Measurements from ENCODE around the gene RASEF.

Gene RASEF

DNA sequence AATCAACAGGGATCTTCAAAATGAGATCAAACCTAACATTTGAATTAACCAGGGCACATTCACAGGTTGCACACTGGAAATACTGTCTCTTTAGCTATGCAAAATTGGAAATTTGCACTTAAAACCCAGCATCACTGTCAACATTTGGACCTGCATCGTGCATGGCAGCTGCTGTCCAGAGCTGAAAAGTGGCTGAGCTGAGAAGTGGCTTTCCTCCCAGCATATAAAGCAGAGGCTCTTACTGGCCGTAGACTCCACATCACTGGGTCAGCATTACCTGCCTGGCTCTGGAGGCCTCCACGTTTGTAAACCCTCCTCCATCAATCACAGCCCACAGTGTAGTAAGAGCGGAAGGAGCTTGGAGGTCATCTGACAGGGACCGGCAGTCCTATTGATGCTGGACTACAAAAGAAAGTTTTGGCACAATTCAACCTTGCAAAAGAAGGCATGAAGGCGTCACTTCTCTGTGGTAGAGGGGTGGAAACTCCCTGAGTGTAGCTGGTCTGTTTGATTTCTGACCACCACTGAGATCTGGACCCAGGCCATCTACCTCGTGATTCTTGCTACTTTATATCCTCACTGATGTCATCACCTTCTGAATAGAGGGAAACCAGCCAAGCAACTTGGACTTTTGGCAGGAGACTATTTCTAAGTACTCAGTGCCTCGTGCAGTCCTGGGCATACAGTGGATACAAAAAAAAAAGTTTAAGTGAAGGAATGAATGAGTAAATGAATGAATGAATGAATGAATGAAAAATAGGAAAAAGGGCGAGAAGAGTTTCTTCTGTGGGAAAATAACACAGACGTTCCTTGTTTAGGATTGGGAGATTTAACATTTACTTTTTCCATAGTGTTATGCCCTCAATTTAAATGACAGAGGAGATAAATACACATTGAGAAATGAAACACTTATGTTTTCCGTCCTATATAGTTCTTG, 14.8 kb downstream of the RASEF start:
- DNase-seq: no peak

DNA sequence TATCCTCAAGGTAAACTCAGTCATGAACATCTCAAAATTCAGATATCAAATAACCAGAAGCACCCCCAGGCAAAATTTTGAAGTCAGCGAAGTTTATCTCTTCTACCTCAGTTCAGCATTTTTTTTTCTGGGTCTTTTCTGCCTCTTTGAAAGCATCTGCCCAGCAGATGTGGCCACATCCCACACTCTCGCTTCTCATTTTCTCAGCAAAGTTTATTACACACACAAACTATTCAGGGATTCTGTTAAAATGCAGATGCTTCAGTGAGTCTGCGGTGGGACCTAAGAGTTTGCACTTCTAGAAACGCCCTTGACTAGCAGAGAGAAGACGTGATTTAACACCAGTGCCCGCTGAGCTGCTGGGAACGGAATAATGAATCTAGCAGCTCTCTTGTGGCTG, 19.3 kb downstream of the RASEF start:
- no peak for DNase-seq

DNA sequence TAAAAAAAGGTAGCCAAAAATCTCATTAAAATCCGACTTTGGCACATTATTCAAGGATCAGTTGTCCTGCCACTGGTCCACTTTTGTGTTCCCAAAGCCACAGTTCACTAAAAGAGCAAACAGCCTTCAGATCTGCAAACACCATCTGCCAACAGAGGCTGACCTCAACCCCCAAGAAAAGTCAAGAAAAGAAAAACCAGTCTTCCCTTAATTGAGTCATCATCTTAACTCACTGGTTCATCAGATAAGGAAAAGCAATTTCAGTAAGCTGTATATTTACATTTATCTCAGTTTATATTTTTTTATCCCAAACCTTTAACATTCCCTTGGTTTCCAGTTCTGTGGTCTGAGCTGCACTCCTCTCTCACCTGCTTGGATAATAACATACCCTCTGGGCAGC, 21.2 kb downstream of the RASEF start:
- DNase-seq: no peak

DNA sequence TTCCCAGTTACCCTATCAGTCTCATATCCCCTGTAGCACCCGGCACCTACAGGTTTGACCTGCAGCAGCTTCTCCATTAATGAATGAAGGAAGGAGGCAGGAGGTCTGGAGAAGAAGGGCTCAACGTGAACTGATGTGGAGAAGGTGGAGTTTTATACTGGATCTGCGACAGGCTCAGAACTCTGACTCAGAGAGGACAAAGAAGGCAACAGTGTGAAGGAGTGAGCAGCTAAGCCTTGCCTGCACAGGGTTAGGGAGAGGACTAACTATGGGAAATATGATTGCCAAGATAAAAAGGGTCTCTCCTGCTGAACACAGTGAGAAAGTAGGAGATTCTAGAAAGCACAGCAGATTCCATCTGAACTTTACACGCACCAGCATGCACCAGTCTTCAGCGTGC, 23.6 kb downstream of the RASEF start:
- no peak for DNase-seq

DNA sequence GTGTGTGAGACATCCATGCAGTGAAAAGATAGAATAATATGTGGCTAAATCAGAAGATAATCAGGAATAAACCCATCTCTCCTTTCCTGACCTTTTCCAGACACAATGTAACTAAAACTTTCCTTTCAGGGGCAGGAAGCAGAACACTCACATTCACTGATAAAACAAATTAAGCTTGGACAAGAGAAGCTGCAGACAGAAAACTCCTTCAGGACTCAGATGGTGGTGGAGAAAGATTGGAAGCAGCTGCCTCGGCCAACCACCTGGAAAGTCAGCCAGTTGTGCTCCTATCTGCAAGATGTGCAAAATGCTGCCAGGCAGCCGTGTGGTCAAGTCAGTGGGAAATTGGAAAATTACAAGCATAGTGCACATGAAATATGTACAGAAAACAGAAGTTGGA, 26.9 kb downstream of the RASEF start:
- DNase-seq: no peak

DNA sequence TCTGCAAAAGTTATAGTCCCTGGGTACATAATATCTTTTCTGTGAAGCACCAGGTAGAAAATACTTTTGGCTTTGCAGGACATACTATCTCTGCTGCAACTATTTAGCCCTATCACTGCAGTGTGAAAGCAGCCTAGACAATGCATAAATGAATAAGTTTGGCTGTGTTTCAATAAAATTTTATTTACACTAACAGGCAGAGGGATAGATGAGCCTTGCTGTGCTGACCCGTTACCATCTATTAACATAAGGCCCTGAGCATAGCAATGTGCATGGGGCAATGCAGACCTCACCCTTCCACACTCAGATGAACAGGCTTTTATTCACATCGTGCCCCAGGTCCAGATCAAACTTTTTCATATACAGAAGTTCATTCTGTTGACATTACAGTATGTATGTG, 27.8 kb downstream of the RASEF start:
- no peak for DNase-seq

DNA sequence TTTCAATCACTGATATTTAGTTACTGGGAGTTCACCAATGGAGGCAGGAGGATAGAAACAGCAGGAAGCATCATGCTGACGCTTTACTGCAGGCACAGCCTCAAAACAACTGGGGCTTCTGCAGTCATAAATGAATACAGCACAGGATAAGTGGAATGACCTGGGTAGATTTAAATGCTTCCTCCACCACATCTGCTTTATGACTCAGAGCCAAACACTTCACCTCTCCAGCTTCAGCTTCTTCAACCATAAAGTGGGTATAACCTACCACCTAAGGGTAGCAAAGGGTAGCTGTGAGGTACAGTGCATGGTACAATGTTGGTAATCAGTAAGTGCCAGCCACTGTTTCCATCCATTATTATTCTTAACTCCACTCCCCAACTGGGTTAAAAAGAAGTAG, 28.4 kb downstream of the RASEF start:
- DNase-seq: no peak

DNA sequence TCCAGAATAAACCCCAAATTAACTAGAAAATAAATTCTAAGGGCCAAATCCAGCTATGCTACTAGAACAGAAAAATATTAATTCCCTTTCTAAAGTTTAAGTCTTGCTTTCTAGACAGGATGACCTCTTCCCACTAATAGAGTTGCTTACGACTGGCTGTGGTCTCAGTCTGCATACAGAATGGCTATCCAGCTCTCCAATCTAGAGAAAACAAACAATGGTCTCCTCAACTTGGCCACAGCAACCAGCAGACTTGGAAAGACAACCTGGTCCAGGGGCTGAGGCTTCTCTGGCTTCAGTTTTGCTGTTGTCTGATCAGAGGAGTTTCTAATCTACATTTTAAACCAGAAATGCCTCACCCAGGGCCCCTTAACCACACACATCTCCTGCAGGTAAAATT, 28.9 kb downstream of the RASEF start:
- no peak for DNase-seq

DNA sequence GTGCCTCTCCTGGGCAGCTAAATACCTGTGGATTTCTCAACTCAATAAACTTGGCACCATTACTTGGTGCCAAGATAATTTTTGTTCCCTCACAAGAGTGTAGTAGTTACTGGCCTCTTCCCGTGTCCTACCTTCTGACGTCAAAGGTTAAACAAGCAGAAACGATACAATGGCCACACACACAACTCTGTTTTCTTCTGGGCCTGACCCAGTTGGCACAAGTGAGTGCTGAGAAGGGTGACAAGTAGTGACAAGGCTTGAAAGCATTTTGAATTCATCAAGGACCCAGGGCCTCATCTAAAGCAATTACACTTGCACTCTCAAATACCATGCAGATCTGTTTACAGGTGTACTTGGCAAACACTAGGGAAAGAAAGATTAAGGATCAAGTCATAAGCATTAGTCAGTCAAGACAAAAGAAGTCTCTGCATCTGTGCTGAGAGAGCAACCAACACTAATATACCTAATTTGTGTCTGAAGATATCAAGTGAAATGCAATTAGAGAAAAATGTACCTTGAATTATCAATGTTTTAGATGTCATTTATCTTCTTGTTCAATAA, 30.8 kb downstream of the RASEF start:
- no peak for DNase-seq

DNA sequence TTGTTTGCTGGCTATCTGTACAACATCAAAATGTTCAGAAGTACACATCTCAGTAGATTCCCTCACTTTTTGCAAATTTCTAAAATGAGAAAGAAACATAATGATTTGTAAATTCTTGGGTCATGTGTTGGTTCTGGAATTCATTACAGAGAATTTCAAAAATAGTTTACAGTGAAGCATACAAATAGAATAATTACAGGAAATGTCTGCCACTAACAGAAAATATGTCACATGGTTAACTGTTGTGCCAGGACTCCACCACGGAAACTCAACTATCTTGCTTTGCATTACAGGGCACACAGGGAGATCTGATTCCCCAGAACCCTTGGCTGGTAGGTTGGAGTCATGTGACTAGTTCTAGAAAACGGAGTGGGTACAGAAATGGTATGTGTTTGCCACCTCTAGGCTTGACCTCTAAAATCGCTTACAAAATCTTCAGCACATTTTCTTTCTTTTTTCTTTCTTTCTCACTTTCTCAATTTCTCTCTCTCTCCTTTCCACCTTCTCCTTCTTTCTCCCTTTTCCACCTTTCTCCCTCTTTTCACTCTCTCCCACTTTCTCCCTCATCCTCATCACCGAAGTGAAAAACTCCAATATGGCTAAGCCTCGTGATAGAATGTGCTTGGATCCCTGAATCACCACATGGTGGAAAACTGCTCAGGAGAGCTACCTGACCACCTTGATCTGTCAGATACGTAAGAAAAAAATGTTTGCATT, 32.4 kb downstream of the RASEF start:
- DNase-seq: no peak

DNA sequence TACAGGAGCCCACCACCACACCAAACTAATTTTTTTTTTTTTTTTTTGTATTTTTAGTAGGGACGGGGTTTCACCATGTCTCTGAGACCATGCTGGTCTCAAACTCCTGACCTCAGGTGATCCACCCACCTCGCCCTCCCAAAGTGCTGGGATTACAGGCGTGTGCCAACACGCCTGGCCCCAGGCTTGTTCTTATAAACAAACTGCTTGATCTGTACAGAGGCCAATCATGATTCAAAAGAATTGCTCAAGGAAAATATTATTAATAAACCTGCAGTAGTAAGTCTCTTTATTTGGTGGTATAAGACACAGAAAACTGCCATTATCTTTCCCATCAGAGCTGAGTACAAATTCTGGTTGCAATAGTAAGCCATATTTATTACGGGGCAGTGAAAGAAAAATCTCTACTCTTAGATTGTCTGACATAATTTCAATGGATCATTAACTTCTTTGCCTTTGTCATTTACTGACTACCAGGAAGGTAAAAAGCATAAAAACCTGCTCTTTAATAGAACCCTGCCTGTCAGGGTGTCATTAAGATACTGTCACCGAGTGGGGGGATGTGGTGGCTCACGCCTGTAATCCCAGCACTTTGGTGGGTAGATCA, 33.3 kb downstream of the RASEF start:
- DNase-seq: no peak

DNA sequence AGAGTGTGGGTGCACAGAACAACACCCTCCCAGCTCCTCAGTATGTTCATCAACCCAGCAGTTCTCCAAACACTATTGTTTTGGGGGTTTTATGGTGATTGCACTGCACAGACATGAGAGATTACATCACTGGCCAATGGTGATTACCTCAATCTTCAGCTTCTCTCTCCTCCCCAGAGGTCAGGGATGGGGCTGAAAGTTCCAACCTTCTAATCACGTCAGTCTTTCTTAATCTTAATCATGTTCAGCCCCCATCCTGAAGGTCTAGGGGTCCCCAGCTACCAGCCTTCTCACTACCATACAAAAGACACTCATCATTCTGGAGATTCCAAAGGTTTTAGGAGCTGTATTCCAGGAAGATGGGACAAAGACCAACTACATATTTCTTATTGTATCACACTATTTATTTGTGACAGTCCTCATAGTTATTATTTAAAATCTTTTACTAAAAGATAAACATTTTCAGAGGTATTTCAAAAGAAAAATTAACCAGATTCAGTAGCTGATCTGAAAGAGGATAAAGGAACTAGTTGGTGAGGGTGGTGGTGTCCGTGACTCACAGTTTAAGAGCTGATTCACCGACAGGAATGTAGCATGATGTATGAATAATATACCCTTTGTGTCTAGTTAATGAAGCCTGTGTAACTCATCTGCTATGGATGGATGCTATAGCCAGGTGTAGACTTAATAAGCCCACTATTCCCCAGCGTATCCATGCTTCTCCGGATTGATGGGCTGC, 35.6 kb downstream of the RASEF start:
- no peak for DNase-seq

DNA sequence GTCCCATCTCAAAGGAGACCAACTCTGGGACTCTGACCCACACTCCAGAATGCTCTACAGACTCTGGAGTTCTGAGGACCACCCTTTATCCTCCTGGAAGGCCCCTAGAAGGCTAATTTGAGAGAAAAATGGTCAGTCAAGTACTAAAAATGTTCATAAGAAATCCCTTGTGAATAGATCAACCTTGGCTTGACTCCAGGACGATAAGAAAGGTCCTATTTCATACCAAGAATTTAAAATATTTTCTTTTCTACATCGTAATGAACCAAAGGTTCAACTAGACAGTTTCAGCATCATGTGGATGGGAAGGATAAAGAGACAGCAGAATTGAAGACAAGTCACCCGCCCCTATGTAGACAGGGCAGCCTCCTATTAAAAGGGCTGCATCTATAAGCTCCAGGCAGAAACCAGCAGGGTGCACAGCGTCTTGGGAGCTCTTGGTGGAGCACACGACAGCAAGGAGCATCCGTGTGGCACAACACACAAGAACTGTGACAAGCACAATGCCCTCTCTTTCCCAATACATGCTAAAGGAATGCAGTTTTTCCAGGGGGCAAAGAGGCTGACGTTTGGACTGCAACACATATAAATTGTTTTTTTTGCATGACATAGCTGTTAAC, 38.3 kb downstream of the RASEF start:
- DNase-seq: no peak

DNA sequence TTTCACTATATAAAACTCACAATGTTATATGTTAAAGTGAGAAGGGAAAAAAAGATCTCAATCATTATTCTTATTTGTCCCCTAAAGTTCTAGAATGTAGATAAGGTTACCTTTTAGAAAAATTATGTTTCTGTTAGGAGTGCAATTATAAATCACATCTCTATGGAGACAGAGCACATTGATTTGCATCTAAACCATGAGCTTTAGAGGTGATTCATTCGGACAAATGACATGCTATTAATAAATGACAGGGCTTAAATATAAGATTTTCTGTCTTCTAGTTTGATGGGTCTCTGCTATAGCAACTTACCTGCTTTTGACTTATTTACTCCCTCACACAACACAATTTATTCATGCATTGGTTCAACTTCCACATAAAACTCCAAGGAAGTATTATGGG, 39.8 kb downstream of the RASEF start:
- no peak for DNase-seq

DNA sequence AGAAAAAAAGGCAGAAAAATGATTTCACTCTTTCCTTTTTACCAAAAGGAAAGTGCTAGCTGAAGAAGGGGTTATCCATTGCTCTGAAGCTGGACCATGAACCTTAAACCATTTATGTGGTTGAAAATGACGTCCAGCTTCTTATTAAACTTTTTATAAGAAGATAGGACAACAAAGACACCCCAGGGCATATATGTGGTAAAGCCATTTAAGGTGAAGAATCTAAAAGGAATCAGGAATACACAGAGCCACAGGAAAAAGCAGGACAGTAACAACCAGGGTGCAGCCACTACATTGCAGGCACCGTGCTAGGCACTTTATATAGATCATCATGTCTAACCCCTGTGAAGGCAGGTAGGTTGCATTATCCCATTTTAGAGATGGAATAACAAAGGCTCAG, 42.1 kb downstream of the RASEF start:
- no peak for DNase-seq

DNA sequence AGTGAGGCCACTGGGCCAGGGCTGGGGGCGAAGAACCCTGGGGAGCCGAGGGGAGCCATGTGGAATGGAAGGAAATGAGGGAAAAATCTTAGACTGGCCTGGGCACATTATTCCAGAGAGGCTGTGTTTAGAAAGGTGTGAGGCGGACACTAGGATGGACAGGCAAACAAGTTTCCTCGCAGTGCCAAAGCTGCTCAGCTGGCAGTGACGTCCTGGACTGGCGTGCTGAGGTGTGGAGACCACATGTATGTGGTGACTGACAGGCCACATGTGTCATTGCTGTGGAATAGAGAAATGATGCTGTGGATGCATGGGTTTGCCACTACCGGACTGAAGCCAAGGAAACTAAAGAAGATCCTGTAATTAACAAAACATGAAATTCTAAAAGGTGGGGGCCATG, 42.6 kb downstream of the RASEF start:
- DNase-seq: no peak

DNA sequence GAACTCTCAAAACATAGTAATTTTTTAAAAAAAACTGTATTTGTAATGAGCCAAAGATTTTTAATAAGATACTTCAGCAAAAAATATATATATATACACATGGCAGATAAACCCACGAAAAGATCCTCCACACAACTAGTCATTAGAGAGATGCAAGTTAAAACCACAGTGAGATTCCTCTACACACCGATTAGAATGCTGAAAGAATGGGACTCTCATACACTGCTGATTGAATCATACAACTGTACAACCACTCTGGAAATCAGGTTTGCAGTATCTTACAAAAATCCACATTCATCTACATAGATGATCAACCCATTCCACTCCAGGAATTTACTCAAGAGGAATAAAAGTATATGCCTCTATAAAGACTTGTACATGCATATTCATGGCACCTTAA, 43.7 kb downstream of the RASEF start:
- no peak for DNase-seq

DNA sequence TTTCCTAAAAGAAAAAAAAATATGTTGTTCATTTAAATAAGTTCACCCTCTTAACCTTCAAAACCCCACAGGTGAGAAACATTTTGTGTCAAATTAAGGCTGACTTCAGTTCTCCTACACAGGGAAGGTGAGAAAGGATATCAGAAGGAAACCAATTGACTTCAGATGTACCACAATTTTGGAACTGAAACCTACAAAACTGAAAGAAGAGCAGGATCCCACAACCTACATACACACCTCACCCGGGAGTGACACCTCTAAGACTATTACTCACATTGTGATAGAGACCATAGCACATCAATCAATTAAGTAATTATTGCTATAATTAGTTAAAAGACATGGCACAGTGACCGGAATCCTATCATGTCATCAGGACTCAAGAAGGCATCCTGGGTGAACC, 47.0 kb downstream of the RASEF start:
- DNase-seq: no peak

DNA sequence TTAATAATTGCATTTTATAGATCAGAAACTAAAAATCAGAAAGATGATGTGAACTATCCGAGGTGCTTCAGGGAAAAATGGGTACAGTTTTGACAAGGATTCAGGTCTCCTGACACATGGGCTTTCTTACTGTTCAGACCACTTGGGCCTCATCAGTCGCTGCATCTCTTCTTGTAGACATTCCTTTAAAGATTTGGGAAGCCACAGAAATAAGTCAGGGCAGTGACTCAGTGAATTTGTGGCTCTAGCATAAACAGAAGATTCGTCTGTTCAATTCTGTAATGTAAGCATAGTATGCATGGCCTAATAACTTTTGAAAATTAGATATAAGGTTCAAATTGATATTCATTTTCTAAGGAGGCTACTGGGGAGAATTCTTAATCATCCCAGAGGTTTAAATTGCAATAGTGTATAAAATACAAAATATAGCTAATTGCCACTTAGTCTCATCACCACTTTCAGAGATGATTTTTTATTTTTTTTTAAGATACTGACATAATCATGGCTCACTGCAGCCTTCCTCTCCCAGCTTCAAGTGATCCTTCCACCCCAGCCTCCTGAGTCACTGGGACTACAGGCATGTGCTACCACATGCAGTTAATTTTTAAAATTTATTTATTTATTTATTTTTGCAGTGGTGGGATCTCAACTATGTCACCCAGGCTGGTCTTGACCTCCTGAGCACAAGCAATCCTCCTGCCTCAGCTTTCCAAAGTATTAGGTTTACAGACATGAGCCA, 48.9 kb downstream of the RASEF start:
- DNase-seq: no peak

DNA sequence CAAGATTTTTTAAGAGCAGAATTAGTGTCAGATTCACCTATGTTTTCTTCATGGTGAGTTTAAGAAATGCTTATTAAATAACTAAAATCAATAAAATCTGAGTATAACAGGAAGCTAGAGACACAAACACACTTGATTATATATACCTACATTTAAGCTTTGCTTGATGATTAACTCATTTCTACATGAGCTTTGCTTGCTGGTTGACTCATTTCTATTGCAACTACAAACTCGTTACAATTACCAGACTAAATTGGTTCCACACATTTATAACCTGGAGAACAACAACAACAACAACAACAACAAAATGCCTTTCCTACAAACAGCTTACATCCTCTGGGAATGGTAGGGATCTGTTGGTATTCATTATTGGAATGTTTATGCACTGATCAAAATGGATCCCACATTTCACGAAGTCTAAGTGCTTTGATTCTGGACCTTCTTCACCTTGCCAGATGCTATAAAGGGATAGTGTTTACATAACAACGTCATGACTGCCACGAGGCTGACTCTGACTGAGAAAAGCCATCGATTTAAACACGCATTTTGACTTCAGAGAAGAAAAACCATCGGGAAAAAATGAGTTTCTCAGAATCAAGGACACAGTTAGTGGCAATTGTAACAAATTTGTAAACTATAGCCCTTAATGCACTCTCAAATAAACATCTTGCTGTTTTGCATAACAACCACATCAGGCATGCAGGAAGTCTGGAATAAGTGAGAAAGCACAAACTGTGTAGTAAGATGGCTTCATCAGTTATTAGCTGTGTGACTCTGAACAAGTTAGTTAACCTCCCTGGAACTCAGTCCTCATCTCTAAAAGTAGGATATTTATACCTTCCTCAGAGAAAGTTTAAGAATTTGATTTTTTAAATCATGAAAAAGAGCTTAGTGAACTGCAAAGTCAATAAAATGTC, 49.8 kb downstream of the RASEF start:
- no peak for DNase-seq
